HepG2 (cell line): ENCODE results near the gene TXNDC9. TPM values are rescaled to one million over a fixed set of nuclear protein-coding genes. Genes with fewer than 3 reads are reported as not detected.
"Not testable (repeated sequence)": the region's sequence is repeated elsewhere in the genome, so short reads cannot be mapped to it uniquely, and the experiment has no call there.

Experiments used
- ATAC-seq: fragments of 200-7000 bp; cut with Tn5 transposase; 3 replicates; pipeline ENCODE4 v1.9.1; 2020; ENCODE audit warnings: mild to moderate bottlenecking, moderate library complexity
- BruUV-seq: library from RNA; stranded (reverse); fragments of 400-500 nt; replicated peaks from 2 replicates; lab custom pipeline; 2021; lab: Mats Ljungman, UMichigan
- CTCF ChIA-PET: fragments of 300-600 bp; formaldehyde crosslinking; extraction: SDS; loops from one replicate; lab custom pipeline; 2021; ENCODE audit warnings: low total read pairs, inconsistent platforms, low intra/inter-chr PET ratio; lab: Yijun Ruan, JAX
- POLR2A ChIA-PET: fragments of 350-600 bp; sonication (Branson Sonifier 250); formaldehyde crosslinking; loops from one replicate; lab custom pipeline; 2020; ENCODE audit warnings: antibody characterized with exemption, inconsistent platforms; lab: Yijun Ruan, JAX
- DNase-seq: peaks from one replicate; pipeline ENCODE4 v3.0.0-alpha.2; 2015; ENCODE audit warnings: low spot score
- FAIRE-seq: peaks from 3 replicates; lab custom pipeline; 2011; peaks lifted over from hg19 to GRCh38; lab: Jason Lieb, UNC
- H2AFZ ChIP-seq: one replicate; pipeline ENCODE4 v1.6.1; 2011; ENCODE audit warnings: low read length, inconsistent platforms
- H3K27ac ChIP-seq: fragments of 300-600 bp; 3 replicates; pipeline ENCODE4 v1.8.0; 2011; ENCODE audit warnings: mixed run types, mild to moderate bottlenecking, mixed read lengths, low read length, inconsistent platforms; ENCODE audit not compliant: insufficient read depth; ENCODE audit errors: extremely low read length
- H3K27me3 ChIP-seq, 2 experiments: fragments of 200-600 bp in 1 of 2; 2 replicates in 1 of 2; 3 replicates in 1 of 2; pipeline versions ENCODE4 v1.6.0 to v1.8.0; 2011; ENCODE audit warnings: low read length in 2 of 2, mild to moderate bottlenecking in 2 of 2, moderate library complexity in 2 of 2, inconsistent platforms in 1 of 2; ENCODE audit not compliant: insufficient read depth in 2 of 2, control insufficient read depth in 1 of 2
- H3K36me3 ChIP-seq, 2 experiments: fragments of 200-600 bp in 1 of 2; replicated peaks in 1 of 2; 2 replicates in 1 of 2; 3 replicates in 1 of 2; pipeline versions ENCODE4 v1.5.1 to v1.8.0; 2011; ENCODE audit warnings: low read length in 2 of 2, inconsistent platforms in 1 of 2; ENCODE audit not compliant: insufficient read depth in 2 of 2, control insufficient read depth in 1 of 2
- H3K4me1 ChIP-seq: 2 replicates; pipeline ENCODE4 v1.5.1; 2012; ENCODE audit warnings: low read length, inconsistent platforms; ENCODE audit not compliant: insufficient read depth
- H3K4me2 ChIP-seq: 2 replicates; pipeline ENCODE4 v1.6.0; 2011; ENCODE audit warnings: low read depth, low read length, inconsistent platforms
- H3K4me3 ChIP-seq, 3 experiments: fragments of 200-600 bp in 1 of 3; sonication (generic), shearing (Covaris generic) in 1 of 3; replicated peaks in 1 of 3; 2 replicates each; pipeline ENCODE4 v1.5.1; 2011 to 2016; ENCODE audit warnings: low read length in 3 of 3, inconsistent platforms in 2 of 3, low read depth in 2 of 3, mild to moderate bottlenecking in 2 of 3, control low read depth in 1 of 3, mixed read lengths in 1 of 3; ENCODE audit not compliant: insufficient read depth in 1 of 3
- H3K79me2 ChIP-seq: one replicate; pipeline ENCODE4 v1.6.1; 2011; ENCODE audit warnings: low read length, inconsistent platforms; ENCODE audit not compliant: insufficient read depth
- H3K9ac ChIP-seq: 2 replicates; pipeline ENCODE4 v1.6.0; 2011; ENCODE audit warnings: mild to moderate bottlenecking, low read depth, low read length, inconsistent platforms; ENCODE audit not compliant: insufficient read depth
- H3K9me3 ChIP-seq: 2 replicates; pipeline ENCODE4 v1.5.1; 2012; ENCODE audit warnings: mild to moderate bottlenecking, low read length
- H4K20me1 ChIP-seq: 2 replicates; pipeline ENCODE4 v1.6.0; 2011; ENCODE audit warnings: inconsistent platforms, mild to moderate bottlenecking, low read length, moderate library complexity; ENCODE audit not compliant: insufficient read depth
- GPN1 ChIP-seq: sonication (generic); formaldehyde crosslinking; IDR thresholded peaks from 2 replicates; pipeline ENCODE4 v1.5.1; 2020; ENCODE audit warnings: missing genetic modification reagents, borderline replicate concordance
- TFDP2 ChIP-seq: sonication (generic); formaldehyde crosslinking; IDR thresholded peaks from 2 replicates; pipeline ENCODE4 v1.4.0; 2020; ENCODE audit warnings: missing genetic modification reagents
- ZKSCAN1 ChIP-seq: fragments of 150-350 bp; IDR thresholded peaks from 2 replicates; pipeline ENCODE4 v1.6.1; 2014; ENCODE audit warnings: low read length
- WGBS: methylation state at CpG from one replicate; pipeline ENCODE4 v1.1.6; 2017; ENCODE audit warnings: low lambda C conversion rate; 5-methylcytosine and 5-hydroxymethylcytosine counted together
- in situ Hi-C: cut with HindIII; loops from 2 replicates; pipeline ENCODE4 v1.10.0; 2017; ENCODE audit warnings: low pct_unique_long_range_greater_than_20kb; ENCODE audit not compliant: extremely low pct_ligation_motif_present
- intact Hi-C: fragments of 100-400 bp; cut with micrococcal nuclease; formaldehyde crosslinking; loops from one replicate; pipeline ENCODE4 v1.10.0; 2022; ENCODE audit not compliant: unreplicated experiment
- polyA plus RNA-seq, 8 experiments: library from polyadenylated mRNA; depleted of rRNA in 3 of 8; stranded (reverse) in 7 of 8; unstranded in 1 of 8; fragments of >200 nt; fragmentation: Illumina TruSeq in 4 of 8; extraction: Trizol in 4 of 8; gene quantifications; 2 replicates each; pipeline versions ENCODE4 v1.2.1 to v1.2.3, GENCODE V29; 2011 to 2016; ENCODE audit warnings: low read depth in 4 of 8, missing spikeins in 1 of 8, mixed read lengths in 1 of 8; ENCODE audit not compliant: insufficient read depth in 1 of 8
- total RNA-seq, 5 experiments: library from RNA; depleted of rRNA; stranded (reverse); fragments of >200 nt; fragmentation: Illumina TruSeq; extraction: Trizol; gene quantifications; 2 replicates each; pipeline ENCODE4 v1.2.3, GENCODE V29; 2016; ENCODE audit warnings: low read depth in 1 of 5

TXNDC9 gene
- total and polyA plus RNA-seq, 2 of the 13 experiments (the other 11 are each of a cell fraction or from before 2014, with no cell fraction given): 35.2 to 94.6 TPM

- Histone ChIP-seq H4K20me1 (no peaks in the 10 kb centered on the region), H2AFZ (no peak overlapping the region), H3K9me3 (no peaks in the 10 kb centered on the region), H3K36me3 (peaks cover 28 to 84% of the 10 kb centered on the region in 2 experiments), H3K4me3 (no peak overlapping the region), H3K27me3 (no peaks in the 10 kb centered on the region), H3K4me1 (no peaks in the 10 kb centered on the region), H3K79me2 (peaks cover 2% of the 10 kb centered on the region), H3K27ac (no peak overlapping the region), H3K4me2 (no peak overlapping the region), H3K9ac (no peak overlapping the region)
- CTCF ChIA-PET: no interaction called here
- intact Hi-C loops (no loop called here), in situ Hi-C loops (no loop called here)
- TF ChIP-seq GPN1 (CRISPR knock-in tag): no peak
- no peak for TF ChIP-seq TFDP2 (CRISPR knock-in tag)
- peak; percentile 93 for TF ChIP-seq ZKSCAN1
- FAIRE-seq (no peak), DNase-seq (no peak), ATAC-seq (no peak)
- POLR2A ChIA-PET: no interaction called here
- WGBS: 96% methylated on average over 5 of the region's 5 CpGs
- no TSS peak for BruUV-seq
Measured at GRCh38 chr2:99325384-99325783, 10.7 kb downstream of the TXNDC9 start.

GRCh38 chr2:99317873-99318200 lies 18.3 kb downstream of the TXNDC9 start:
- in situ Hi-C loops: not testable (repeated sequence)
- 95% methylated on average over 7 of the region's 7 CpGs for WGBS

More at GRCh38 chr2:99317873-99318200, 18.3 kb downstream of the TXNDC9 start:
- DNase-seq, H2AFZ ChIP-seq, H3K79me2 ChIP-seq, H3K4me1 ChIP-seq, ATAC-seq, H3K27ac ChIP-seq, H3K4me2 ChIP-seq, H3K9ac ChIP-seq, H3K9me3 ChIP-seq, BruUV-seq, H3K27me3 ChIP-seq, H4K20me1 ChIP-seq, H3K4me3 ChIP-seq, CTCF ChIA-PET, FAIRE-seq: not testable (repeated sequence)
- POLR2A ChIA-PET: interaction anchor here (1.2 kb wide), 1 partner anchor 19 kb away, joined by 3 read pairs; the partner anchor contains the start of gene EIF5B
- peaks cover 14 to 52% of the 10 kb centered on the region in 2 experiments for H3K36me3 ChIP-seq
- intact Hi-C loops: loop anchor here (2.0 kb wide), 1 partner anchor 19 kb away; no protein-coding TSS in a partner anchor
